ENCODE measurements around the gene GNPDA1. TPM values are rescaled to one million over a fixed set of nuclear protein-coding genes. Genes with fewer than 3 reads are reported as not detected.

Gene GNPDA1
- total and polyA plus RNA-seq, 9 of the 15 experiments (the other 6 are each of a cell fraction or from before 2014, with no cell fraction given): 14.1 to 145 (median 52.2) TPM

DNA sequence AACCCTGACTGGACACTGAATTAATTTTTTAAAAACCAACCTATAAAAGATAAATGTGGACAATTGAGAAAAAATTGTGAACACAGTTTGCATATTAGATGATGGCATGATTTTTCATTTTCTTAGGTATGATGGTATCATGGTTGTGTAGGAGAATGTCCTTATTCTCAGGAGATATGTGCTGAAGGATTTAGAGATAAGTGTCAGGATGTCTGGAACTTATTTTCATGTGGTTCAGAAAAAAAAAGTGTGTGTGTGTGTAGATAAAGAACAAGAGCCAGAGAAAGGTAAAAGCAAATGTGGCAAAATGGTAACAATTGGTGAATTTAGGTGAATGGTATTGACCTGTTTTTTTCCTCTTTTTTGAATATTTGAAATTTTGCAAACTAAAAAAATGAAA, 4.0 kb downstream of the GNPDA1 start:
- H3K9ac ChIP-seq (ENCODE audit: insufficient read depth in 1 of 2, low read depth in 2 of 2, low read length in 2 of 2): no peak overlapping the region
- peaks cover 24 to 27% of the 10 kb centered on the region in 2 experiments for H3K4me1 ChIP-seq (replicated peaks in 1 of 2; ENCODE audit: control insufficient read depth in 2 of 2, insufficient read depth in 2 of 2, low read length in 2 of 2)
- peak overlapping the region; percentile 31; the same call in 1 of the 2 replicates for H3K4me2 ChIP-seq (ENCODE audit: insufficient read depth, low read length)
- CTCF ChIA-PET (ENCODE audit: low intra/inter-chr PET ratio): no interaction called here
- H3K27me3 ChIP-seq (ENCODE audit: control insufficient read depth in 2 of 2, insufficient read depth in 2 of 2, low read length in 2 of 2): no peaks in the 10 kb centered on the region
- peaks cover 4% of the 10 kb centered on the region for H3K9me3 ChIP-seq (replicated peaks; ENCODE audit: control insufficient read depth, insufficient read depth, low read depth, low read length)
- peak overlapping the region; percentile 25; the same call in 2 of the 3 replicates for H3K27ac ChIP-seq (ENCODE audit: extremely low read depth, low read depth, low read length)
- H3K4me3 ChIP-seq: no peak overlapping the region
- BruUV-seq (replicated peaks): no TSS peak
- POLR2A ChIA-PET: interaction anchor here (1.1 to 1.2 kb wide), 2 partner anchors 10 to 371 kb away, joined by 3 to 5 read pairs; no protein-coding TSS in a partner anchor
- H4K20me1 ChIP-seq (replicated peaks; ENCODE audit: control insufficient read depth, insufficient read depth, low read length): no peaks in the 10 kb centered on the region
- DNase-seq (ENCODE audit: extremely low read depth in 1 of 4, low spot score in 3 of 4): no peak
- in situ Hi-C loops (cut with MboI) (loop anchor here (5.0 kb wide), 1 partner anchor 133 kb away; no protein-coding TSS in a partner anchor), intact Hi-C loops (cut with micrococcal nuclease) (no loop called here)
- peaks cover 53% of the 10 kb centered on the region for H3K36me3 ChIP-seq (ENCODE audit: control insufficient read depth, insufficient read depth, low read length)
- H3K9me1 ChIP-seq (ENCODE audit: control insufficient read depth, insufficient read depth, low read length): no peaks in the 10 kb centered on the region
- no peak overlapping the region for H2AFZ ChIP-seq (ENCODE audit: low read depth, low read length)
- peaks cover 15% of the 10 kb centered on the region for H3K79me2 ChIP-seq (ENCODE audit: control insufficient read depth, insufficient read depth, low read length)
- peak; percentile 63 for FAIRE-seq
- ATAC-seq: no peak
- TF ChIP-seq TEAD4 (IDR thresholded peaks at IDR 0.05; ENCODE audit: low read length) (peak; percentile 64), TEAD4 (CRISPR knock-in tag; IDR thresholded peaks at IDR 0.05; ENCODE audit: borderline replicate concordance) (no peak), TAF15 (IDR thresholded peaks at IDR 0.05; ENCODE audit: low read depth, low read length) (no peak), TAL1 (IDR thresholded peaks at IDR 0.05) (peak; percentile 46; the same call in 1 of the 2 replicates), HMG20B (CRISPR knock-in tag; IDR thresholded peaks at IDR 0.05) (no peak), SRF (CRISPR knock-in tag; IDR thresholded peaks at IDR 0.05) (no peak), TCF3 (CRISPR knock-in tag; IDR thresholded peaks at IDR 0.05) (peak; percentile 15; the same call in 1 of the 2 replicates), EGR1 (conservative IDR thresholded peaks at IDR 0.05) (no peak), ZNF24 (IDR thresholded peaks at IDR 0.05) (no peak), LEF1 (IDR thresholded peaks at IDR 0.05) (peak; percentile 55; the same call in 1 of the 2 replicates), MLLT1 (IDR thresholded peaks at IDR 0.05) (no peak), SMARCA4 (IDR thresholded peaks at IDR 0.05) (peak; percentile 60; the same call in 1 of the 2 replicates), DPF2 (IDR thresholded peaks at IDR 0.05) (peak; percentile 62; the same call in 1 of the 2 replicates), GTF2E2 (tag; IDR thresholded peaks at IDR 0.05) (no peak), CREM (IDR thresholded peaks at IDR 0.05; ENCODE audit: low read depth) (no peak), SMARCE1 (IDR thresholded peaks at IDR 0.05) (0 out of 2 replicates have a peak, but pooled peaks have one; percentile 54), ZNF79 (CRISPR knock-in tag; IDR thresholded peaks at IDR 0.05; ENCODE audit: low read depth) (no peak), ARID1B (IDR thresholded peaks at IDR 0.05) (peak; percentile 79), CBX3 (IDR thresholded peaks at IDR 0.05; ENCODE audit: borderline replicate concordance in 1 of 2, low read length in 2 of 2) (no peak), CBFA2T3 (IDR thresholded peaks at IDR 0.05) (peak; percentile 81), MEIS2 (IDR thresholded peaks at IDR 0.05; ENCODE audit: partially characterized antibody) (peak; percentile 71)
- TF ChIP-seq, protein P1, sequence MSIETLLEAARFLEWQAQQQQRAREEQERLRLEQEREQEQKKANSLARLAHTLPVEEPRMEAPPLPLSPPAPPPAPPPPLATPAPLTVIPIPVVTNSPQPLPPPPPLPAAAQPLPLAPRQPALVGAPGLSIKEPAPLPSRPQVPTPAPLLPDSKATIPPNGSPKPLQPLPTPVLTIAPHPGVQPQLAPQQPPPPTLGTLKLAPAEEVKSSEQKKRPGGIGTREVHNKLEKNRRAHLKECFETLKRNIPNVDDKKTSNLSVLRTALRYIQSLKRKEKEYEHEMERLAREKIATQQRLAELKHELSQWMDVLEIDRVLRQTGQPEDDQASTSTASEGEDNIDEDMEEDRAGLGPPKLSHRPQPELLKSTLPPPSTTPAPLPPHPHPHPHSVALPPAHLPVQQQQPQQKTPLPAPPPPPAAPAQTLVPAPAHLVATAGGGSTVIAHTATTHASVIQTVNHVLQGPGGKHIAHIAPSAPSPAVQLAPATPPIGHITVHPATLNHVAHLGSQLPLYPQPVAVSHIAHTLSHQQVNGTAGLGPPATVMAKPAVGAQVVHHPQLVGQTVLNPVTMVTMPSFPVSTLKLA (conservative IDR thresholded peaks at IDR 0.05): no peak
- TF ChIP-seq, protein P2, sequence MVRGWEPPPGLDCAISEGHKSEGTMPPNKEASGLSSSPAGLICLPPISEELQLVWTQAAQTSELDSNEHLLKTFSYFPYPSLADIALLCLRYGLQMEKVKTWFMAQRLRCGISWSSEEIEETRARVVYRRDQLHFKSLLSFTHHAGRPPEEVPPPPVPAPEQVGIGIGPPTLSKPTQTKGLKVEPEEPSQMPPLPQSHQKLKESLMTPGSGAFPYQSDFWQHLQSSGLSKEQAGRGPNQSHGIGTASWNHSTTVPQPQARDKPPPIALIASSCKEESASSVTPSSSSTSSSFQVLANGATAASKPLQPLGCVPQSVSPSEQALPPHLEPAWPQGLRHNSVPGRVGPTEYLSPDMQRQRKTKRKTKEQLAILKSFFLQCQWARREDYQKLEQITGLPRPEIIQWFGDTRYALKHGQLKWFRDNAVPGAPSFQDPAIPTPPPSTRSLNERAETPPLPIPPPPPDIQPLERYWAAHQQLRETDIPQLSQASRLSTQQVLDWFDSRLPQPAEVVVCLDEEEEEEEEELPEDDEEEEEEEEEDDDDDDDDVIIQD (CRISPR knock-in tag; IDR thresholded peaks at IDR 0.05): no peak
